Measurements from ENCODE around the gene CDK9. TPM values are rescaled to one million over a fixed set of nuclear protein-coding genes. Genes with fewer than 3 reads are reported as not detected.
"Not testable (repeated sequence)": the region's sequence is repeated elsewhere in the genome, so short reads cannot be mapped to it uniquely, and the experiment has no call there.

Gene CDK9
- total RNA-seq, 1 donor from 2014 or later: 33.4 TPM

- no peak overlapping the region for H3K27ac ChIP-seq (ENCODE audit: low read depth, low read length)
- no peak overlapping the region for H3K4me3 ChIP-seq (ENCODE audit: low read length in 3 of 3)
- H3K9ac ChIP-seq (ENCODE audit: low read depth in 1 of 3, low read length in 3 of 3): no peak overlapping the region
- peaks cover 10 to 11% (median 10%) of the 10 kb centered on the region in 3 donors for H3K36me3 ChIP-seq (ENCODE audit: control insufficient read depth in 3 of 3, insufficient read depth in 3 of 3, low read length in 3 of 3)
- no peaks in the 10 kb centered on the region for H3K9me3 ChIP-seq (ENCODE audit: control insufficient read depth in 3 of 3, low read length in 3 of 3)
- H3K4me1 ChIP-seq (ENCODE audit: control insufficient read depth in 3 of 3, insufficient read depth in 3 of 3, low read length in 3 of 3): peaks cover 0 to 7% (median 5%) of the 10 kb centered on the region in 3 donors
- H3K27me3 ChIP-seq (ENCODE audit: control insufficient read depth in 3 of 3, insufficient read depth in 3 of 3, low read length in 3 of 3): peaks cover 20 to 37% (median 27%) of the 10 kb centered on the region in 3 donors
These were observed 34.4 kb upstream of the CDK9 start for GRCh38 chr9:127751269-127752054.

GRCh38 chr9:127753148-127753547 is 32.7 kb upstream of the CDK9 start:
- H3K9ac ChIP-seq (ENCODE audit: low read depth in 1 of 3, low read length in 3 of 3): no peak overlapping the region
- peaks cover 0 to 7% (median 5%) of the 10 kb centered on the region in 3 donors for H3K4me1 ChIP-seq (ENCODE audit: control insufficient read depth in 3 of 3, insufficient read depth in 3 of 3, low read length in 3 of 3)
- peaks cover 6 to 11% (median 10%) of the 10 kb centered on the region in 3 donors for H3K36me3 ChIP-seq (ENCODE audit: control insufficient read depth in 3 of 3, insufficient read depth in 3 of 3, low read length in 3 of 3)
- H3K9me3 ChIP-seq (ENCODE audit: control insufficient read depth in 3 of 3, low read length in 3 of 3): no peaks in the 10 kb centered on the region
- H3K4me3 ChIP-seq (ENCODE audit: low read length in 3 of 3): no peak overlapping the region
- H3K27me3 ChIP-seq (ENCODE audit: control insufficient read depth in 3 of 3, insufficient read depth in 3 of 3, low read length in 3 of 3): peaks cover 20 to 37% (median 27%) of the 10 kb centered on the region in 3 donors
- no peak overlapping the region for H3K27ac ChIP-seq (ENCODE audit: low read depth, low read length)

GRCh38 chr9:127753622-127754021 is 32.2 kb upstream of the CDK9 start:
- Histone ChIP-seq H3K9me3 (ENCODE audit: control insufficient read depth in 3 of 3, low read length in 3 of 3) (no peaks in the 10 kb centered on the region), H3K4me3 (ENCODE audit: low read length in 3 of 3) (no peak overlapping the region), H3K4me1 (ENCODE audit: control insufficient read depth in 3 of 3, insufficient read depth in 3 of 3, low read length in 3 of 3) (peaks cover 0 to 7% (median 5%) of the 10 kb centered on the region in 3 donors), H3K36me3 (ENCODE audit: control insufficient read depth in 3 of 3, insufficient read depth in 3 of 3, low read length in 3 of 3) (peaks cover 5 to 10% (median 10%) of the 10 kb centered on the region in 3 donors), H3K27ac (ENCODE audit: low read depth, low read length) (no peak overlapping the region), H3K9ac (ENCODE audit: low read depth in 1 of 3, low read length in 3 of 3) (no peak overlapping the region), H3K27me3 (ENCODE audit: control insufficient read depth in 3 of 3, insufficient read depth in 3 of 3, low read length in 3 of 3) (peaks cover 23 to 37% (median 27%) of the 10 kb centered on the region in 3 donors)

GRCh38 chr9:127754099-127755060 is 31.5 kb upstream of the CDK9 start:
- Histone ChIP-seq H3K4me1 (ENCODE audit: control insufficient read depth in 3 of 3, insufficient read depth in 3 of 3, low read length in 3 of 3) (peaks cover 0 to 7% (median 5%) of the 10 kb centered on the region in 3 donors), H3K9ac (ENCODE audit: low read depth in 1 of 3, low read length in 3 of 3) (no peak overlapping the region), H3K9me3 (ENCODE audit: control insufficient read depth in 3 of 3, low read length in 3 of 3) (no peaks in the 10 kb centered on the region), H3K27ac (ENCODE audit: low read depth, low read length) (no peak overlapping the region), H3K36me3 (ENCODE audit: control insufficient read depth in 3 of 3, insufficient read depth in 3 of 3, low read length in 3 of 3) (peaks cover 2 to 4% (median 3%) of the 10 kb centered on the region in 3 donors), H3K4me3 (ENCODE audit: low read length in 3 of 3) (no peak overlapping the region), H3K27me3 (ENCODE audit: control insufficient read depth in 3 of 3, insufficient read depth in 3 of 3, low read length in 3 of 3) (peaks cover 27 to 37% (median 27%) of the 10 kb centered on the region in 3 donors)

- H3K27ac ChIP-seq (ENCODE audit: low read depth, low read length): no peak overlapping the region
- no peak overlapping the region for H3K9ac ChIP-seq (ENCODE audit: low read depth in 1 of 3, low read length in 3 of 3)
- no peaks in the 10 kb centered on the region for H3K36me3 ChIP-seq (ENCODE audit: control insufficient read depth in 3 of 3, insufficient read depth in 3 of 3, low read length in 3 of 3)
- no peak overlapping the region for H3K4me3 ChIP-seq (ENCODE audit: low read length in 3 of 3)
- H3K9me3 ChIP-seq (ENCODE audit: control insufficient read depth in 3 of 3, low read length in 3 of 3): no peaks in the 10 kb centered on the region
- peaks cover 27 to 37% (median 27%) of the 10 kb centered on the region in 3 donors for H3K27me3 ChIP-seq (ENCODE audit: control insufficient read depth in 3 of 3, insufficient read depth in 3 of 3, low read length in 3 of 3)
- peaks cover 0 to 7% (median 7%) of the 10 kb centered on the region in 3 donors for H3K4me1 ChIP-seq (ENCODE audit: control insufficient read depth in 3 of 3, insufficient read depth in 3 of 3, low read length in 3 of 3)
These were observed 30.5 kb upstream of the CDK9 start for GRCh38 chr9:127755061-127756060.

GRCh38 chr9:127756233-127756632 is 29.6 kb upstream of the CDK9 start:
- Histone ChIP-seq H3K9ac (ENCODE audit: low read depth in 1 of 3, low read length in 3 of 3) (no peak overlapping the region), H3K27ac (ENCODE audit: low read depth, low read length) (no peak overlapping the region), H3K4me1 (ENCODE audit: control insufficient read depth in 3 of 3, insufficient read depth in 3 of 3, low read length in 3 of 3) (peaks cover 3 to 10% (median 9%) of the 10 kb centered on the region in 3 donors), H3K9me3 (ENCODE audit: control insufficient read depth in 3 of 3, low read length in 3 of 3) (no peaks in the 10 kb centered on the region), H3K4me3 (ENCODE audit: low read length in 3 of 3) (no peak overlapping the region), H3K27me3 (ENCODE audit: control insufficient read depth in 3 of 3, insufficient read depth in 3 of 3, low read length in 3 of 3) (peaks cover 27 to 37% (median 29%) of the 10 kb centered on the region in 3 donors), H3K36me3 (ENCODE audit: control insufficient read depth in 3 of 3, insufficient read depth in 3 of 3, low read length in 3 of 3) (no peaks in the 10 kb centered on the region)

GRCh38 chr9:127756776-127757175 is 29.1 kb upstream of the CDK9 start:
- not testable (repeated sequence) for H3K36me3 ChIP-seq (ENCODE audit: control insufficient read depth in 3 of 3, insufficient read depth in 3 of 3, low read length in 3 of 3); H3K9ac ChIP-seq (ENCODE audit: low read depth in 1 of 3, low read length in 3 of 3); H3K27ac ChIP-seq (ENCODE audit: low read depth, low read length); H3K9me3 ChIP-seq (ENCODE audit: control insufficient read depth in 3 of 3, low read length in 3 of 3); H3K4me3 ChIP-seq (ENCODE audit: low read length in 3 of 3)
- peaks cover 27 to 37% (median 29%) of the 10 kb centered on the region in 3 donors for H3K27me3 ChIP-seq (ENCODE audit: control insufficient read depth in 3 of 3, insufficient read depth in 3 of 3, low read length in 3 of 3)
- peaks cover 8 to 14% (median 14%) of the 10 kb centered on the region in 3 donors for H3K4me1 ChIP-seq (ENCODE audit: control insufficient read depth in 3 of 3, insufficient read depth in 3 of 3, low read length in 3 of 3)

GRCh38 chr9:127758843-127759242 is 27.0 kb upstream of the CDK9 start:
- peaks cover 15 to 24% (median 18%) of the 10 kb centered on the region in 3 donors for H3K27me3 ChIP-seq (ENCODE audit: control insufficient read depth in 3 of 3, insufficient read depth in 3 of 3, low read length in 3 of 3)
- H3K4me1 ChIP-seq (ENCODE audit: control insufficient read depth in 3 of 3, insufficient read depth in 3 of 3, low read length in 3 of 3): peaks cover 14 to 25% (median 20%) of the 10 kb centered on the region in 3 donors
- no peaks in the 10 kb centered on the region for H3K36me3 ChIP-seq (ENCODE audit: control insufficient read depth in 3 of 3, insufficient read depth in 3 of 3, low read length in 3 of 3)
- no peak overlapping the region for H3K9ac ChIP-seq (ENCODE audit: low read depth in 1 of 3, low read length in 3 of 3)
- H3K9me3 ChIP-seq (ENCODE audit: control insufficient read depth in 3 of 3, low read length in 3 of 3): no peaks in the 10 kb centered on the region
- no peak overlapping the region for H3K27ac ChIP-seq (ENCODE audit: low read depth, low read length)
- H3K4me3 ChIP-seq (ENCODE audit: low read length in 3 of 3): no peak overlapping the region

- Histone ChIP-seq H3K27me3 (ENCODE audit: control insufficient read depth in 3 of 3, insufficient read depth in 3 of 3, low read length in 3 of 3) (peaks cover 6 to 9% (median 7%) of the 10 kb centered on the region in 3 donors), H3K4me1 (ENCODE audit: control insufficient read depth in 3 of 3, insufficient read depth in 3 of 3, low read length in 3 of 3) (peaks cover 20 to 30% (median 24%) of the 10 kb centered on the region in 3 donors), H3K27ac (ENCODE audit: low read depth, low read length) (no peak overlapping the region), H3K36me3 (ENCODE audit: control insufficient read depth in 3 of 3, insufficient read depth in 3 of 3, low read length in 3 of 3) (no peaks in the 10 kb centered on the region), H3K9me3 (ENCODE audit: control insufficient read depth in 3 of 3, low read length in 3 of 3) (no peaks in the 10 kb centered on the region), H3K4me3 (ENCODE audit: low read length in 3 of 3) (peak overlapping the region in 1 of 3 donors; percentile 49), H3K9ac (ENCODE audit: low read depth in 1 of 3, low read length in 3 of 3) (no peak overlapping the region)
These were observed 24.8 kb upstream of the CDK9 start for GRCh38 chr9:127761061-127761460.
